GM19238 (cell line): Measurements from ENCODE around the gene SOX14.

ENCODE experiments used
- DNase-seq: peaks from one replicate; pipeline ENCODE4 v3.0.0; 2011; ENCODE audit warnings: low spot score; ENCODE audit not compliant: insufficient read length

SOX14 gene

DNA sequence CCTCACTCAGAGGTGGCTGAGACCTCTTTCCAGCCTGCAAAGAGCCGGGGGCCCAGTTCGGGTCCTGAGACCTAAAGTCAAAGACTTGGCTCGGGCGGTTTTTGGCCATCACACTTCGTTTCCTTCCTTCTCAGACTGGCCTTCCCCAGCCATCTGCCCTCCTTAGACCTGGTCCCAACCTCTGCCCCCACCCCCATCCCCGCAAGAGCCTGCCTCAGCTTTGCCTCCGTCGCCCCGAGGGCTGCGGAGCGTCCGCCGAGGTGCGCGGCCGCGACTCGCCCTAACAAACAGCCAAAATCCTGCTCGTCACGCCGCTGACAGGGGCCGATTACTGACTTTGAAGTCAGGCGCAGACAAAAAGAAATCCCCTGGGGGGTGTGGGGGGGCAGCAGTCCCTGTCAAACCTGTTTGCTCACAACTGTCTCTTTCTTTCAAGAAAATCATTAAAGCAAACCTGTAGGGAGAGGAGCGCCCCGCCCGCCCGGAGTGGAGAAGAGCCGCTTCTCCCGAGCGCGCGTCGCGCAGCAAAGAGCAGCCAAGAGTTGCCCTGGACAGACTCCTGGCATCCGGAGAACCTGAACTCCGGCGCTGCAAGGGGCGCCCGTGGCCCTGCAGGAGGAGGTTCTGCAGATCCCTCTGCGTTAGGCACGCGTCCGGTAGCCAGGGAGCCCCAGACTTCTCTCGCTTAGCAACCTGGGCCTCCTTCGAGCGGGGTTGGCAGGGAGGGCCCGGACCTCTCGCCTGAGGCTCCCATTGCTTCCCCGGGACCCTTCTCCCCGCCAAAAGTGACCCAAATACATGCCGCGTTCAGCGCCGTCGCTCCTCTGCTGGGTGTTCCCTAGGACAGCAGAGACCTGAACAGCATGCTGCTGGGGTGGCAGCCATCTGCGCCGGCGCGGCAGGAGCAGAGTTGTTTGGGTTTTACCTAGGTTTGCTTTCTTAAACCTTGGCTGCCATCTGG lies 4.5 kb downstream of the SOX14 start:
- no peak for DNase-seq

DNA sequence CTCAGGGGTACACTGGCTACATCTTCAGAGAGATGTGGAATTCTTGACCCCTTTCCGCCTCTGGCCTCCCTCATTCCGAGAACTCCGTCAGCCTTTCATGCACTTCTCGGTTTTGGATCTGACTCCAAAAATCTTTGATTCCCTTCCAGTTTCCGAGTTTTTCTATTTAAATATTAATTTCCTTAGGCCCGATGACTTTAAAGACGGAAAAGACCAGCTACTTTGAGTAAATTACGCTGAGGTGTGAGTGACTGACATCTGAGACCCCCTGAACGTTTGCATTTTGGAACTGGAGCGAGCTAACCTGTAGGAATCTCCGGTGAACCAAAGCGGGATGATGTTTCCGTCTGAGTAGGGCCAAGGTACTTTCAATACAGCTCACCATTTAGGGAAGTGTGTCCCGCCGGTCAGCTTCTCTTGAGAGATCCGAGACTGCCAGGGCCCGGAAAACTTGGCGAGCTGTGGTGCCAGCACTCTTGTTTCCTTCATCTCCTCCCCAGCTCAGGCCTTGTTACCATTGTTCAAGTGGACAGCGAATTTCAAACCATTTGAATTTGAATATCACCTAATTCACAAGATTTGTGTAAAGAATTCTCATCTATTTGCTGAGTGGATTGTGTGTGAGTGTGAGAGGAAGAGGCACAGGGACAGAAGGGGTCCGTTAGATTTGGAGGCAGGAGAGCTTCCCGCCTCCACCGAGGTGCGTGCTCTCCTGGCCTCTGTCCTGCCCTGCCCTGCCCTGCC lies 5.4 kb downstream of the SOX14 start:
- DNase-seq, result no peak

DNA sequence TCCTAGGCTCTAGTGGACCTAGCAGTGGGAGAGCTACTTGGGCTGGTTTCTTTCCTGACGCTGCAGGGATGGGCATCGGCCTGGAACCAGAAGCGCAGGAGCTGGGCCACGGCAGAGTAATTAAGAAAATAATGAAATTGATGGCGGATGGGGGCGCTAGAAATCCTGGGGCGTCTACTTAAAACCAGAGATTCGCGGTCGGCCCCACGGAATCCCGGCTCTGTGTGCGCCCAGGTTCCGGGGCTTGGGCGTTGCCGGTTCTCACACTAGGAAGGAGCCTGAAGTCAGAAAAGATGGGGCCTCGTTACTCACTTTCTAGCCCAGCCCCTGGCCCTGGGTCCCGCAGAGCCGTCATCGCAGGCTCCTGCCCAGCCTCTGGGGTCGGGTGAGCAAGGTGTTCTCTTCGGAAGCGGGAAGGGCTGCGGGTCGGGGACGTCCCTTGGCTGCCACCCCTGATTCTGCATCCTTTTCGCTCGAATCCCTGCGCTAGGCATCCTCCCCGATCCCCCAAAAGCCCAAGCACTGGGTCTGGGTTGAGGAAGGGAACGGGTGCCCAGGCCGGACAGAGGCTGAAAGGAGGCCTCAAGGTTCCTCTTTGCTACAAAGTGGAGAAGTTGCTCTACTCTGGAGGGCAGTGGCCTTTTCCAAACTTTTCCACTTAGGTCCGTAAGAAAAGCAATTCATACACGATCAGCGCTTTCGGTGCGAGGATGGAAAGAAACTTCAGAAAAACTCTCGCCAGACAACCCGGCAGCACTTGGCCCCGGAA lies 6.1 kb downstream of the SOX14 start:
- no peak for DNase-seq

DNA sequence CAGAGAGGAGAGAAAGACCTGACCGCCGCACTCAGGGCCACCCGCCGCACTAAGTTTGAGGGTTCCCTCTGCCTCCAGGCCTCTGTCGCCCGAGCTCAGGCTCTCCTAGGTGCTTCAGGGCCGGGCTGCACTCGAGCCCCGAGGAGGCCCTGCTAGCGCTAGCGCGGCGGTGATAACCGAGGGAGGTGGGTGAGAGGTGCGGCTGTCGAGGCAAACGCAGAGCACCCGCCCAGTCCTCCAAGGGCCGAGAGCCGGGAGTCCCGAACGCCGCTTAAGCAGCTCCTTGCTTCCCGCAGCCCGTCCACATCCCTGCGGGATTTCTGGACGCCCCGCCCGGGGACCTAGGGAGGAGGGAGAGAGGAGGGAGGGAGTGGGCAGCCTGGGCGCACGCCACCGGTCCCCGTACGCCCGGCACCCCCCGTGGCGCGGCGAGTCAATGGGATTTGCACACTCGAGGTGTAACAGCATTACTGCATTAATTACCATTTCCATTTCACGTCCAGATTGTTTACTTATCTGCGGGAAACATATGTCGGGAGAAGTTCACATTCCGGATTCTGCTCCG lies 6.8 kb downstream of the SOX14 start:
- DNase-seq, result no peak

DNA sequence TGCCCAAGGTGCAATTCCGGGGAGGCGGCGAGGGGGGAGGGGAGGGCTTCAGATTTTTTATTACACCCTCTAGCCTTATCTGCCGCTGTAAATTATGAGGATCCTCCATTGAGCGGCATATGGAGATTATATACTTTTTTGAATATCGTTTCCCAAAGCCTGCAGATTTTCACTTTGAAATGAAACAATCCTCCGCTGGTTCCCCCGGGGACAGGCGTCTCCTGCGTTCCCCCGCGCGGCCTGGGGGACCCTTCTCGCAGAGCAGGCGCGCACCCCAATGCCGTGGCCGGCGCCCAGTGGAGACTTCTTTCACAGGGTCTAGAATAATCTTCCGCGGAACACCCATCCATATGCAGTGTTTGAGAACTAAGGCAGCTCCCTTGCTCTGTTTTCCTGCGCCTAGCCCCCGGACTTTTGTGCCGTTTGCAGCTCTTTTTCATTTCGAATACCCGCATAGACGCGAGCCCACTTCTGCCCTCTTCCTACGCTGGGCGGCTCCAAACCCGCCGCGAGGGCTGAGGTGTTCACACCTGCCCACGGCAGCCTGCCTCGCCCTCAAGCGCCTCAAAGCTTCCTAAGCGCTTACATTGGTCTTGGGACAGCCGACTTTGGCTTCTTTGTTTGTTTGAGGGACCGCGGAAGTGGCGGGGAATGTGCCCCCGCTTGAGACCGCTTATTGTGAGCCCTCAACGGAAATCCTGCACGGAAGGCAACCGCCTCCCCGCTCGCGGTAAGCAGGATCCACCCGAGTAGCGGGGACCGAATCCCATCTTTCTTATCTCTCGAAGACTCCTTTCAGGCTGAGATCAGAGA lies 7.5 kb downstream of the SOX14 start:
- DNase-seq, result no peak

DNA sequence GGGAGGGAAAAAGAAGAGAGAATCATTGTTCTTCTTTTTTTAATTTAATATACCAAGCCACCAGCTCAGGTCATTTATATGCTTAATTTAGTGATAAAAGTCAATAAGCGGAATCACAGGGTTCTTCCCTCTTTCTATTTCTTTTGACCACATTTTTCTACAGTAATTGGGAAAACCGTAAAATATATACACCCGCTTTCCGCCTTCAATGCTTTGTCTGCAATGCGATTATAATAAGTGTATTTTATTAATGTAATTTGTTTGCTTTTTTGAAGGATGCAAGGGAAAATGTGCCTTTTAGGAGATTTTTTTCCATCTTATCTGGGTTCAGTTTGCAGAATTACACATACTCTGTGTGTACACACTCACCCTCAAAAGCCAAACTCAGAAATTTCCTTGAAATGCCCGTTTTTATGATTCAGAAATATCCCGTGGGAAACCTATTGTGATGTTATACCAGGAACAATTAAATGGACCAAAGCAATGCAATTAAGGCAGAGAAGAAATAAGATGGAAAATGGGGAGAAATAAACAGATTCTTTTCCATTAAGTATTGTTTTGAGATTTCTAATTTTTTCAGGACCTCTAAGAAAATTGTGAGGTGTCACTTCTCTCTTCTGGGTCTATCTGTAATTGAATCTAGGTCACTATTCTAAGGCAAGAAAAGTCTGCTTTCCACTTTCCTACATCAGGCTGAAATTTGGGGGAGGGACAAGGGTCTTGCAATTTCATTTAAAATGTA lies 8.3 kb downstream of the SOX14 start:
- no peak for DNase-seq

DNA sequence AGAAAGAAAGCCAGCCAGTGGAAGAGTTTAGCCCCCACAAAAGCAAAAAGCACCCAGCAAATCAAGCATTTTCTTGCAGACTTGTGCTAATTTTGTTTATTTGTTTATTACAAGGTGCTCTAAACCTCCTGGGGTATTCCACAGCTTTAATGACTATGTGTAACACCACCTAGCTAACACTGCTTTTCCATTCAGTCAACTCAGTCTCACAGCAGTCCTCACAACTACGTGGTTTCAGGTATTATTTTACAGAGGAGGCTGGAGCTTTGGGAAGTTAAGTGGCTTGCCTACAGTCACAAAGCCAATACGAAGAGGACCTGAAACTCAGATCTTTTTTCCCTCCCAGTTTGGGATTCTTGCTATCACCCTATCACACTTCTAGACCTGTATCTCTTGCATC lies 14.8 kb downstream of the SOX14 start:
- no peak for DNase-seq

DNA sequence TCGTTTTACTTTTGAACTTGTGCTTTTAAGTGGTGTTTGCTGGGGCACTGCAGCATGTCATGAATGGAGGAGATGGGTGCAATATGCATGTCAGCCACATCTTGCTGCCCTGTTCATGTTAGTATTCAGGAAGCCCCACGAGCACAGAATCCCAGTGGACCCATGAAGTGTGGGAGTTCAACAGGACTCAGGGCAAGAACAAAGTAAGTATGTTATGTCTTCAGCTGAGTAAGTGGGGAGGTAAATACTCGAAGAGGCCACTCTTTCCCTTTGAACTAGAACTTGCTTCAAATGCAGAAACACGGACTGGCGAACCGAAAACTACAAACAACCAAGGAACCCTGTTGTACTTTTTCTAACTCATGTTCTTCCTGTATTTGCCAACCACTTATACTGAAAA lies 23.4 kb downstream of the SOX14 start:
- no peak for DNase-seq

DNA sequence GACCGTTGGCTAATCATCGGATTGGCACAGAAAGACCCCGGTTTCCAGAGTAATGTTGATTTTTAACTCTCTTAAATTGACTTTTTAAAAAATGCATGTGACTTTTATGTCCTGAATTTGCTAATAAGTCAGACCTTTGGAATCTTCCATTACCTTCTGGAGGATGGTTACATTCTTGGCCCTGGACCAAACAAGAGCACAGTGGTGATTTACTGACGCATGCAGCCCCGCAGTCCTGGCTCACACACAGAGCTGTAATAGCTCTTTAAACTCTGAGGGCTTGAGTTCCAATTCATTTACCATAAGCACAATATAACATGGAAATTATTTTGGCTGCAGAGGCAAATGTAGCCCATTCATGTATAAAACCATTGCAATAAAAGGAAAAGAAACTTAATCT lies 25.1 kb downstream of the SOX14 start:
- DNase-seq, result no peak

DNA sequence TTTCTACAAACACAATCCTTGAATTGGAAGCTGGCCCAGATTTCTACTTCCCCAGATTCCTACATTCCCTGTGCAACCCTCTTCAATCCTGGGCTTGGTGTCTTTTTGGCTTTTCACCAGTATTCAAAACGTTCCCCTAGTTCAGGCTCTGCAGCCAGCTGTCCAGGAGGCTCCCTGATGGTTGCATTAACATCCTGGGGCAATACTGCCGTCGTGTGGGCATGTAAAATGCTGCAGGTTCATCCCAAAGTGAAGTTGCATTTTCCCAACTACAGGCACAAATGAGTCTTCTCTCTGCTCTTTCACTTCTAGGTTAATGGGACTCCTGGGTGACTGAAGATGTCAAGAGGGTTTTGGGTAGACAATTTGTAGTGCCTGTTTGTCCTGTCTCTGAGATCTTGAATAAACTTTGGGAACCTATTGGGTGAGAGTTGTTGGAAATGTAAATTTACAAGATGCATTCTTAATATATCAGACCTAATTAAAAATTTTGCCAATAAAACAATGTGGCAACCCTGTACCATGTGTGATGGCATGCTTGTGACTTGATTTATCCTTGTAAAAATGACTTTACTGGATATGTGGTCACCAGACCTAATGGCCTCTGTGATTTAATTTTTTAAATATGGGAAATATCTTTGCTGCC lies 28.6 kb downstream of the SOX14 start:
- DNase-seq, result no peak

DNA sequence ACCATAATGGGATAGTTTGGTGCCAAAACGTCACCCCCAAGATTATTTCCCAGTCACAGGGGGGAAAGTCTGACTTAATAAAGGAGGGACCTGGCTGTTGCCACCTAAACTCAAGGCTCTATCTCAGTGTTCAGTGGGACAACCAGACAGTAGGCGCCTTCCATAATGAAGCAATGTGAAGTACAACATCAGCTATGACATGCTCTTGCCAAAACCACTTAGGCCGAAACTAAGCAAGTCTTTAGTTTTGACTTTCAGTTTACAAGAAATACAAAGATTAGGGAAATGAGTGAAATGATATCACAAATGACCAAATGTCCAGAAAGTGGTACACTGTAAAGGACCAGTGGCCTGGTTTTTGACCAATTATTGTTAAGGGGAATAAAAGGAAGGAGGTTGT lies 32.9 kb downstream of the SOX14 start:
- DNase-seq, result no peak

DNA sequence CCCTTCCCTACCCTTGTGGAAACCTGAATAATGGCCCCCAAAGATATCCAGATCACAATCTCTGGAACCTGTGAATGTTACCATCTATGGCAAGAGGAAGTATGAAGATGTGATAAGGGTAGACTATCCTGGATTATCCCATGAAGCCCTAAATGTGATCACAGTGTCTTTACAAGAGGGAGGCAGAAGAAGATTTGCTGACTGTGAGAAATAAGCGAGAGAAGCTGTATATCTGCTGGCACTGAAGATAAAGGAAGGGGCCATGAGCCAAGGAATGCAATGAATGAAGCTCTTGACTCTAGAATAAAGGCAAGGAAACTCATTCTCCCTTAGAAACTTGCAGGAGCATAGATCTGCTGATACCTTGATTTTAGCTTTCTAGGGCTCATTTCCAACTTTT lies 39.1 kb downstream of the SOX14 start:
- DNase-seq, result no peak

DNA sequence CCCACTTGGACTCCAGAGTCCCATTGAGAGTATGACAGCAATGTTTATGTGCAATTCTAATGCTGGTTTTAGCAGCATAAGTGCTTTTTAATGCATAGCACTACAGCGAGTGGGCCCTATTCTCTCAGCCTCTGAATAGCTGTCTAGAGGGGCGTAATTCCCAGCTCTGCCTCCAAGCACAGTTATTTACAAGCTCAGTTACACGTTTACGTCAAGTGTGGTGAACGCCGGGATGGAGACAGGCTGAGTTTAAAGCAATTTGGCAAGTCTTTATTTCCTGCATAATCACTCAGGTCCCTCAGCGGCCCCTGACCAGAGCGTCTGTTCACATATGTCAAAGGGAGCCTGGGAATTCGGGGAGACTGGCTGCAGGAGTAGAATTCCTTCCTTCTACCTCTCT lies 43.9 kb downstream of the SOX14 start:
- DNase-seq, result no peak

DNA sequence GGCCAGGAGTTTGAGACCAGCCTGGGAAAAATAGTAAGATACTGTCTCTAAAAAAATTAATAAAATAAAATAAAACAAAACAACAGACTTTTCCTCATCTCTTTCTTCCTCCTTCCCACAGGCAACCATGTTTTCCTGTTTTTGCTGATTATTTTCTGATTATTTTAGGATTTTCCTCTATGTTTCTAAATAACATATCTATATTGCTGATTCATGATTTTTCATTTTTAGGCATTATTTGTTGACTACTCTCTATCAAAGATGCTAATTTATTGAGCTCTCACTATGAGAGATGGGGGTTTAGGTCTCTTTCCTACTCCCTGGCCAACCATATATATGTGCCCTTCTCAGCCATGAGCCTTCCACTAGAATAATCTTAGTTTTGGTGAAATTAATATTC lies 45.4 kb downstream of the SOX14 start:
- no peak for DNase-seq

DNA sequence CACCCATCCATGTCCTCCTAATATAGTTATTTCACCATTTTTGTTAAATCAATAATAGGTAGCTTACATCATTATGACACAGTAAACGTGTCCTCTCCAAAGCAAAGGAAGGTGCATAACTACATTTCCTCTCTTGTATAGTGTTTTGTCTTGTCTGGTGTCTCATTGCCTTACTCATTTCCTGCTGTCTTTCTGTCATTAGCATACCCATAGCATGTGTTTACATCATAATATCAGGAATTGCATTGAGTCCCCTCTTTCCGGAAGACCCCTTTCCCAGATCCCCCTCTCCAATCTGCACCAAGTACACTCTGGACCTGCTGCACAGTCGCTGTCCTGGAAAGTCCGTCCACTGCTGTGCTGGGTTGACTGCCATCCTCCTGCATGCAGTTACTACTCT lies 47.9 kb downstream of the SOX14 start:
- DNase-seq, result no peak

DNA sequence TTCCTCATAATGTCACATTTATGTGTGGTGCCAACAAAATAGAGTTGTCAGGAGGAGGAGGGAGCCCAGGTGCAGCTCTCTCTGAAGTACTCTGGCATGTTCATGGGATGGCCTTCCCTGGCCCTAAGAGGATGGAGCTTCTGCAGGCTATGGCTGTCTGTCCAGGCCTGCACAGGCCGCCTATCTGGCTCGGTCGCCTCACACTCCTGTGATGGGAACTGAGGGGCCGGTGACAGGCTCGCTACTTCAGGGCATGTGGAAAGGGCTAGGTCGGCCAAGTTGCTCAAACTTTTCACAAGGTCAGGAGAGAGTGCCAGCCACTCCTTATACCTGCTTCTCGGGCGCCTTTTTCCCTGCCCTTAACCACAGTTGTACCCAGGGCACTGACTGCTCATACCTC lies 51.1 kb downstream of the SOX14 start:
- DNase-seq, result no peak
